ES-I3 (cell line): ENCODE measurements around the gene ZNF74.
"Not testable (repeated sequence)": the region's sequence is repeated elsewhere in the genome, so short reads cannot be mapped to it uniquely, and the experiment has no call there.

Experiments used
- H3K36me3 ChIP-seq: 2 replicates; pipeline ENCODE4 v1.6.1; 2013; ENCODE audit warnings: mild to moderate bottlenecking, low read length, control low read depth, moderate library complexity; ENCODE audit not compliant: insufficient read depth
- H3K4me1 ChIP-seq: 2 replicates; pipeline ENCODE4 v1.6.1; 2013; ENCODE audit warnings: mild to moderate bottlenecking, control low read depth, low read length; ENCODE audit not compliant: insufficient read depth
- H3K9ac ChIP-seq: 2 replicates; pipeline ENCODE4 v1.6.1; 2013; ENCODE audit warnings: low read depth, mild to moderate bottlenecking, low read length, moderate library complexity
- H3K9me3 ChIP-seq: 2 replicates; pipeline ENCODE4 v1.6.1; 2013; ENCODE audit warnings: mild to moderate bottlenecking, low read length, moderate library complexity; ENCODE audit not compliant: control insufficient read depth, insufficient read depth

Gene ZNF74

GRCh38 chr22:20393705-20394476 is at the start of gene ZNF74:
Gene ZNF74 (plus strand): TSS chr22:20394151. CDS start chr22:20394629, 478 bp downstream.
- Histone ChIP-seq H3K4me1 (peaks cover 9% of the 10 kb centered on the region; the same call in 1 of the 2 replicates), H3K9ac (peak within 1 kb of the TSS; percentile 79)

GRCh38 chr22:20346553-20346952 is 47.4 kb upstream of the ZNF74 start:
- not testable (repeated sequence) for H3K9ac ChIP-seq, H3K4me1 ChIP-seq, H3K36me3 ChIP-seq, H3K9me3 ChIP-seq

More at GRCh38 chr22:20393705-20394476, at the start of gene ZNF74:
- no peaks in the 10 kb centered on the region; the same call in 1 of the 2 replicates for H3K9me3 ChIP-seq
- H3K36me3 ChIP-seq = no peaks in the 10 kb centered on the region

- H3K9me3 ChIP-seq, H3K36me3 ChIP-seq, H3K9ac ChIP-seq, H3K4me1 ChIP-seq: not testable (repeated sequence)
These were observed 41.4 kb upstream of the ZNF74 start for GRCh38 chr22:20352536-20352935.

GRCh38 chr22:20354238-20354975 is 39.5 kb upstream of the ZNF74 start:
- H3K36me3 ChIP-seq = no peaks in the 10 kb centered on the region
- no peaks in the 10 kb centered on the region for H3K9me3 ChIP-seq

GRCh38 chr22:20355939-20356636 is 37.9 kb upstream of the ZNF74 start:
- H3K4me1 ChIP-seq, H3K9ac ChIP-seq, H3K36me3 ChIP-seq, H3K9me3 ChIP-seq: not testable (repeated sequence)

More at GRCh38 chr22:20354238-20354975, 39.5 kb upstream of the ZNF74 start:
- no peaks in the 10 kb centered on the region for H3K4me1 ChIP-seq
- no peak overlapping the region for H3K9ac ChIP-seq

GRCh38 chr22:20356906-20357305 is 37.0 kb upstream of the ZNF74 start:
- H3K4me1 ChIP-seq, H3K9ac ChIP-seq, H3K36me3 ChIP-seq, H3K9me3 ChIP-seq: not testable (repeated sequence)

- H3K9me3 ChIP-seq, H3K9ac ChIP-seq, H3K36me3 ChIP-seq, H3K4me1 ChIP-seq: not testable (repeated sequence)
These were observed 36.0 kb upstream of the ZNF74 start for GRCh38 chr22:20357967-20358366.

- H3K9ac ChIP-seq, H3K36me3 ChIP-seq, H3K9me3 ChIP-seq, H3K4me1 ChIP-seq: not testable (repeated sequence)
These were observed 35.3 kb upstream of the ZNF74 start for GRCh38 chr22:20358503-20359239.

GRCh38 chr22:20360261-20360660 is 33.7 kb upstream of the ZNF74 start:
- H3K36me3 ChIP-seq, H3K9me3 ChIP-seq, H3K9ac ChIP-seq, H3K4me1 ChIP-seq: not testable (repeated sequence)

- not testable (repeated sequence) for H3K9ac ChIP-seq, H3K9me3 ChIP-seq, H3K36me3 ChIP-seq, H3K4me1 ChIP-seq
These were observed 32.8 kb upstream of the ZNF74 start for GRCh38 chr22:20360866-20361751.

- H3K4me1 ChIP-seq, H3K36me3 ChIP-seq, H3K9ac ChIP-seq, H3K9me3 ChIP-seq: not testable (repeated sequence)
These were observed 32.2 kb upstream of the ZNF74 start for GRCh38 chr22:20361752-20362229.

- H3K9me3 ChIP-seq, H3K36me3 ChIP-seq, H3K4me1 ChIP-seq, H3K9ac ChIP-seq: not testable (repeated sequence)
These were observed 31.5 kb upstream of the ZNF74 start for GRCh38 chr22:20362403-20362802.

- not testable (repeated sequence) for H3K36me3 ChIP-seq, H3K9ac ChIP-seq, H3K4me1 ChIP-seq, H3K9me3 ChIP-seq
These were observed 29.4 kb upstream of the ZNF74 start for GRCh38 chr22:20364335-20365260.
